GM12872 (cell line): Measurements from ENCODE around the gene MMD2.

Experiments used
- TF ChIP-seq, protein P1 (sequence below): IDR thresholded peaks from 3 replicates; pipeline ENCODE4 v1.5.1; 2011; ENCODE audit warnings: low read depth, mild to moderate bottlenecking, low read length, moderate library complexity; ENCODE audit not compliant: insufficient read depth

Gene MMD2

DNA sequence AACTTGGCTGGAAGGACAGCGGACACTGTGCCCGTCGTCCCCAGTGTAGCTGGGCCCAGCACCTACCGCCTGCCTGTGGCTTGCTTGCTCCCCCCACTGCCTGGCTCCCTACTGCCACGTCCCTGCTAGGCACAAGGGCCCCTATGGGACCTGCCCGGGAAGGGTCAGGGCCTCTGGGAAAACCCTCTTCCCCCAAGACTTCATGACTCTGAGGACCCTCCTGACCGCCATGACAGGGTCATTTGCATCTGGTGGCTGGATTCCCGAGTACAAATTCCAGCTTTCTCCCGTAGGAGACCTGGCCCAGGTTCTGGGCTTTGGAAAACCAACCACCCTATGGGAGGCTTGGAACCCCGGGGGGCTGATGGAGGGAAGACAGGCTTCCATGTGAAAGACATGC, 1.4 kb upstream of the MMD2 start:
- TF ChIP-seq, protein P1, sequence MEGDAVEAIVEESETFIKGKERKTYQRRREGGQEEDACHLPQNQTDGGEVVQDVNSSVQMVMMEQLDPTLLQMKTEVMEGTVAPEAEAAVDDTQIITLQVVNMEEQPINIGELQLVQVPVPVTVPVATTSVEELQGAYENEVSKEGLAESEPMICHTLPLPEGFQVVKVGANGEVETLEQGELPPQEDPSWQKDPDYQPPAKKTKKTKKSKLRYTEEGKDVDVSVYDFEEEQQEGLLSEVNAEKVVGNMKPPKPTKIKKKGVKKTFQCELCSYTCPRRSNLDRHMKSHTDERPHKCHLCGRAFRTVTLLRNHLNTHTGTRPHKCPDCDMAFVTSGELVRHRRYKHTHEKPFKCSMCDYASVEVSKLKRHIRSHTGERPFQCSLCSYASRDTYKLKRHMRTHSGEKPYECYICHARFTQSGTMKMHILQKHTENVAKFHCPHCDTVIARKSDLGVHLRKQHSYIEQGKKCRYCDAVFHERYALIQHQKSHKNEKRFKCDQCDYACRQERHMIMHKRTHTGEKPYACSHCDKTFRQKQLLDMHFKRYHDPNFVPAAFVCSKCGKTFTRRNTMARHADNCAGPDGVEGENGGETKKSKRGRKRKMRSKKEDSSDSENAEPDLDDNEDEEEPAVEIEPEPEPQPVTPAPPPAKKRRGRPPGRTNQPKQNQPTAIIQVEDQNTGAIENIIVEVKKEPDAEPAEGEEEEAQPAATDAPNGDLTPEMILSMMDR: no peak

DNA sequence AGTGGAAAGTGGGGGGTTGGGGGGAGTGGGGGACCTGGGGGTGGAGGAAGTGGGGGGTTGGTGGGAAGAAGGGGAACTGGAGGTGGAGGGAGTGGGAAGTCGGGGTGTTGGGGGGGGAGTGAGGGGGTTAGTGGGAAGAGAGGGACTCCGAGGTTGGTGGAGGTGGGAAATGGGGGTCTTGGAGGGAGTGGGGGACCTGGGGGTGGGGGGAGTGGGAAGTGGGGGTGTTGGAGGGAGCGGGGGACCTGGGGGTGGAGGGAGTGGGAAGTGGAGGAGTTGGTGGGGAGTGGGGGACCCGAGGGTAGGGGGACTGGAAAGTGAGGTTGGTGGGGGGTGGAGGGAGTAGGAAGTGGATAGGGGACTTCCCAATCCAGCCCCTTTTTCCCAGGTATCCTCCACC, 906 bp upstream of the MMD2 start:
- TF ChIP-seq, protein P1: no peak

DNA sequence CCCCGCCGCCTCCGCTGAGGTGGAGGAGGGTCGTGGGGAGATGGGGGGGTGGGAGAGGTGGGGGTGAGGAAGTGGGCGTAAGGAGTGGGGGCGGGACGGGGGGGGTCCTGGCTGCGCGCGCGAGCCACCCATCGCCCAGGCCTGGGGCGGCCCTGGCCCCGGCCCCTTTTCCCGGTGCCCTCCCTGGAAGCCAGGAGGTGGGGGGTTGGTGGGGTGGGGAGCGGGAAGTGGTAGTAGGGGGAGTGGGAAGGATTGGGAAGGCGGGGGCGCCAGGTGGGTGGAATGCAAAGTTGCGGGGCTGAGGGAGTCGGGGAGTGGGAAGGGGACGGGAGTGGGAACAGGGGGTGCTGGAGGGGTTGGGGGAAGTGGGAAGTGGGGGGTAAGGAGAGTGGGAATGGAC, 319 bp upstream of the MMD2 start:
- TF ChIP-seq, protein P1: no peak

DNA sequence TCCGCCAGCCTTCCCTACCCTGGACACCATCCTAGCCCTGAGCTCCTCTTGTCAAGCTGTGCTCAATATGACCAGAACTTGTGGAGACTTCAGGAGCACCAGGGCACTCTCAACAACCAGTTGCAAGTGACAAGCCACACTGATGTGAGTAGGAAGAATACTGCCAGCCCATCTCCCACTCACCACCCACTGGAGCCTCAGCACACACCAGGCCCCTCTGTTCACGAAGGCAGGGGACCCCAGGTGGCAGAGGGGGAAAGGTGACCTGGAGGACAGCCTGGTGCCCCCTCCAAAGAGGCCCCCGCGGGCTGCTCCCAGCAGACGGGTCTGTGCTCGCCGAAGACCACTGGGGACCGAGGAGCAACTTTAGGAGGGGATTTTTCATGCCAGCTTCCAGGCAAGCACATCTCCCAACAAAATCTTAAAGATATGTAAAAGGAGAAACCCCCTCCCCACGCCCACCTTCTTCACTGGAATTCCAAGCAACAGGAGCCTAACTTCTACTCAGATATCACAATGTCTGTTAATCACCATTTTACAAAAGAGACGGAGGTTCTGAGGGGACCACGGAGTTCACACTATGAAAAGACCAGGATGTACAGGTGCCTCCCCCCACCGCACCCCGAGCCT, 1.0 kb downstream of the MMD2 start:
- TF ChIP-seq, protein P1: no peak

DNA sequence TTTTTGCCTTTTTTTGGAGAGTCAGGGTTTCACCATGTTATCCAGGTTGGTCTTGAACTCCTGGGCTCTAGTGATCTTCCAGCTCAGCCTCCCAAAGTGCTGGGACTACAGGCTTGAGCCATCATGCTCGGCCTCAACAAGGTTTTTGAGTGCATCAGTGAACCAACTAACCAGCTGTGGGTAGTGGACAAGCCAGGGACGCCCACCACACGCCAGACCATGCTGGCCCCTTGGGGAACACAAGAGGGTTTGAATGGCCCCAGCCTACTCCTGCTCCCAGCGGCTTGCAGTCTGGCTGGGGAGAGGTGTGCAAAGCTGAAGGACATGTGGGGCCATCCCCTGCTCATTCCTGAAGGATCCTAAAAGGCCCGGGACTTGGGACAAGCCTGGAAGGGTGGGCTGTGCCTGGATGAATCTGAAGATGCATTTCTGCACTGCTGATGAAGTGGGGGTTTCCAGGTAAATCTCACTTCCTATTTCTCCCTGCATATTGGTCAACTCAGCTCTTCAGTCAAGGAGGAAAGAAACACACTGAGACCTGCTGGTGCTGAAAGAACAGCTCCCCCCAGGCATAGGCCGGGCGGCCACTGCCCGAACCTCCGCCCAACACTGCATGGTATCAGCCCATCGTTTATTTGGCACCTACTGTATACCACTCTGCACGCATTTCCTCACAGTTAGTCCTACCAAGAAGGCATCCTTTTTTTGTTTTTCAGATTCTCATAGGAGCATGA, 6.9 kb downstream of the MMD2 start:
- TF ChIP-seq, protein P1: no peak

DNA sequence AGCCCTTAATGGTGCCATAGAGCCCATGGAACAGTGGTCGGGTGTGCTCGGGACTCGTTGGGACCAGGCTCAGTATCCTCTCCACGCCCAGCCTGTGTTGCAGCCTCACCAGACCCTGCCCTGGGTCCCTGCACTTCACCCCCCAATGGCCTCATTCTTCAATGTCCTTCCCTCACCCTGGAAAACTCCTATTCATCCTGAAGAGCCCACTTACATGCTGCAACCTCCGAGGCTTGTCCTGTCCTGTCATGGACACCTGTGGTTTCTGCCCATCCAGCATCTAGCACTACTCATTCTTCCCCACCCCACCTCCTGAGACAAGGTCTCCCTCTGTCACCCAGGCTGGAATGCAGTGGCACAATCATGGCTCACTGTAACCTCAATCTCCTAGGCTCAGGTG, 7.7 kb downstream of the MMD2 start:
- TF ChIP-seq, protein P1: no peak

DNA sequence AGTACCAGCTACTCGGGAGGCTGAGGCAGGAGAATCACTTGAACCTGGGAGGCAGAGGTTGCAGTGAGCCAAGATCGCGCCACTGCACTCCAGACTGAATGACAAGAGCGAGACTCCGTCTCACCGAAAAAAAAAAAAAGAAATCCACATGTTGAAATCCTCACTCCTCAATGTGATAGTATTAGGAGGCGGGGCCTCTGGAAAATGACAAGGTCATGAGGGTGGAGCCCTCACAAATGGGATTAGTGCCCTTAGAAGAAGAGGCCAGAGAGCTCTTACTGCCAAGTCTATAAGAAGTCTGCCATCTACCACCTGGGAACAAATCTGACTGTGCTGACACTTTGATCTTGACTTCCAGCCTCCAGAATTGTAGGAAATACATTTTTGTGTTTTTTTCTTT, 10.6 kb downstream of the MMD2 start:
- TF ChIP-seq, protein P1: no peak
